Heart left ventricle (tissue), 13 donors: ENCODE data around the gene ATP5PB.

Source experiments
- CTCF ChIP-seq, 12 donors: fragments of 200-600 bp; sonication (generic) in 4 of 12; IDR thresholded peaks; one replicate each; pipeline versions ENCODE4 v1.5.0 to v1.8.0; 2018 to 2022; ENCODE audit warnings: antibody characterized with exemption in 12 of 12, mild to moderate bottlenecking in 5 of 12
- POLR2A ChIP-seq, 2 donors: fragments of 450-650 bp; IDR thresholded peaks; one replicate each; pipeline ENCODE4 v1.6.1; 2017; ENCODE audit warnings: antibody characterized with exemption in 2 of 2, mild to moderate bottlenecking in 2 of 2, moderate library complexity in 2 of 2
- donor health status: ischemic (EF 13 %, LVEDD 7.1; RV severe dilation, severe dysfunction).
- donor health status: DM: no; HTN: yes; CAD: no.
- donor health status: DM: no; HTN: no; CAD: no.
- donor health status: ischemic (EF 25% LVEDD 6.9; RV normal size, moderate dysfunction).
- donor health status: ischemic (EF 25% LVEDD 5.7; RV mildly dilated, moderate dysfunction).
- donor health status: ischemic (EF 35%, LVEDD 5.7; RV mildly dilated, moderate dysfunction).
- donor health status: nonischemic (EF 11% LVEDD 7.7; RV severe dilation, severe dysfunction).
- donor health status: DM: yes; HTN: yes; CAD: no.
- donor health status: PGD.
- donor health status: ischemic (EF 29% LVEDD 5.4; RV normal size, mild dysfunction).
- donor health status: nonischemic (EF 23%, LVEDD 6.1; RV moderate dilation, normal function).

- TF ChIP-seq CTCF (IDR thresholded peaks at IDR 0.05) (no peak), POLR2A (IDR thresholded peaks at IDR 0.05) (no peak)
Measured at GRCh38 chr1:111450185-111450584, 921 bp downstream of the ATP5PB start.
